Renal cortex interstitium (tissue), 11 donors: ENCODE data around the gene LIPG. TPM values are rescaled to one million over a fixed set of nuclear protein-coding genes. Genes with fewer than 3 reads are reported as not detected.

Source experiments
- DNase-seq, 11 donors: peaks; one replicate each; pipeline ENCODE4 v3.0.0-alpha.2; 2013; ENCODE audit warnings: low read depth in 9 of 11, low spot score in 4 of 11; ENCODE audit errors: extremely low read depth in 1 of 11
- polyA plus RNA-seq, 3 donors: library from polyadenylated mRNA; unstranded; fragments of 120-200 nt; gene quantifications; one replicate each; pipeline ENCODE4 v1.2.1, GENCODE V29; 2013; ENCODE audit not compliant: insufficient read length in 3 of 3

Gene LIPG
- polyA plus RNA-seq, 3 donors: 43.0 to 63.7 (median 44.1) TPM

DNA sequence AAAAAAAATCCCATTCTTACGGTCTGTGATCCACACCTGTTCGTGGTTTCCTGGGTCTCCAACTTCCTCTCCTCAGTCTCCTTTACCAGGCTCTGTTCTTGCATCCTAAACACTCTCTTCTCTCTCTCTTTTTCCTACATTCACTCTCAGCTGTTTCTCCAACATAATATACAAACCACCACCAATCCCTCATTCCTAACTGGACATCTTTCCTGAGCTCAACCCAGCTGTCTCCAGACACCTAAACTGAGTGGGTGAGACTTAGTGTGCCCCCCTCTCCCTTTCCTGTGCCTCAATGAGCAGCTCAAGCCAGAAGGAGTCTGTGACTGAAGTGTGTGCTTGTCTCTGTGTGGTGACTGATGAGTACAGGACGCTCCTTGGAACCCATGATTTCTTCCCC, 59.4 kb downstream of the LIPG start:
- no peak for DNase-seq

DNA sequence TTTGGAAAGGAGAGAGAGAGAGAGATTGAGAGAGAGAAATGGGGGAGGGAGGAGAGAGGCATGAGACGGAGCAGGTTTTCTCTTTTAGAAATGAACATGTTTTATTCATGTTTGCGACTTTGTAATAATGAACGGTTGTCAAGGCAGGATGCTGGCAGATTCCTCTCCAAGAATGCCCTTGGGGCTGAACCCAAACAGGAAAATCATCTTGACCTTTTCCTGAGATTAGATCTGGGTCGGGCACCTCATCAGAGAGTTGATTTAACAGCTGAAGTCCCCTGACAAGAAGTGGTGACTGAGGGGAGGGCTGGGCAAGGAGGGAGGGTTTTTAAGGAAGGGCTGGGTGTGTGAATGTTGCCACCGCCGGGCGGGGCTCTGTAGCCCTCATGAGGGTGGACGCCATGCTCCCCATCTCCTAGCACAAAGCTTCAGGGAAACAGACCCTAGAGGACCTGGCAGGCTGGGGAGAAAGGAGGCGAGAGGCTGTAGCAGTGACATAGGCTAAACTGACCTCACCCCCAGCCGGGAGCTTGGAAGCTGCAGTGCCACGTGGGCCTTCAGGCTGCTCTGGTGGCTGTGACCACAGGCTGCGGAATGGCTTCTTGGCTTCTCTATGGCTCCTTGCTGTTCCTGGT, 60.0 kb downstream of the LIPG start:
- DNase-seq: no peak

DNA sequence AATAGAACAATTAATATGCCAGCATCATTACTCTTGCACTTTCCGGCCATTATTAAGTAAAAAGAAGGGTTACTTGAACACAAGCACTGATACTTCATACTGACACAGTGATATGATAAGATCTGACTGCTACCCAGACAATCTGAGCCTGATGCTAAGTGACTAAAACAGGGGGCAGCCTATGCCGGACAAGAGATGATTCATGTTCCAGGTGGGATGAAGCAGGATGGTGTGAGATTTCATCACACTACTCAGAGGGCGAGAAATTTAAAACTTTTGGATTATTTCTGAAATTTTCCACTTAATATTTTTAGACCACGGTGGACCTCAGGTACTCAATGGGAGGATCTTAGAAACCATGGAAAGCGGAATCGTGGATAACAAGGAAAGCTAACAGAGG, 61.7 kb downstream of the LIPG start:
- DNase-seq: no peak

DNA sequence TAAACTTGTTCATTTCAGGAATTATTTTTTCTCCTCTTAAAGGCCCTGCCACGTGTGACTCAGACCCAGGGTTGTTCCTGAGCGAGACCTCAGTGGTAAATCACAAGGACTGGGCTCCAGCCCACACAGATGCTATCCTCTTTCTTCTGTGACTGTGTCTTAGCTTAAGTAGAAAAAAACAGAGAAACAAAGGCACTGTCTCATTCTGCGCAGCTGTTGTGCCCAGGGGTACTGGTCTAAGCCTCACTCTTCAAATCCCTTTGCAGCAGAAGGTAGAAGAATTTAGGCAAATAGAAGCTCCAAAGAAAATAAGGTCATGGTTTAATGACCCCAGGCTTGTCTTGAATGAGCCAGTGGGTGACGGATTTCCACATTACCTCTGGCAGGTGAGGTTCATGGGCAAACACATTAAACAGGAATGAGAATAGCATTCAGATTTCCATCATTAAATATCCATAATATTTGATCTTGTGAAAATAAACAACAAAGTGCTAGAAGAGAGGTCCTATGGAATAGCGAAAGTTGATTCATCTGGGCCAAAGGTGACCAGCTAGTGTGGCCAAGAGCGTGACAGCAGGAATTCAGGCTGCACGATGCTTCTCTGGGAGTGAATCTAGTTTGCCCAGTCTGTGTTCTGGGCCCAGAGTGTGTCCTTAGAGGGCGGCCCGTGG, 63.3 kb downstream of the LIPG start:
- no peak for DNase-seq

DNA sequence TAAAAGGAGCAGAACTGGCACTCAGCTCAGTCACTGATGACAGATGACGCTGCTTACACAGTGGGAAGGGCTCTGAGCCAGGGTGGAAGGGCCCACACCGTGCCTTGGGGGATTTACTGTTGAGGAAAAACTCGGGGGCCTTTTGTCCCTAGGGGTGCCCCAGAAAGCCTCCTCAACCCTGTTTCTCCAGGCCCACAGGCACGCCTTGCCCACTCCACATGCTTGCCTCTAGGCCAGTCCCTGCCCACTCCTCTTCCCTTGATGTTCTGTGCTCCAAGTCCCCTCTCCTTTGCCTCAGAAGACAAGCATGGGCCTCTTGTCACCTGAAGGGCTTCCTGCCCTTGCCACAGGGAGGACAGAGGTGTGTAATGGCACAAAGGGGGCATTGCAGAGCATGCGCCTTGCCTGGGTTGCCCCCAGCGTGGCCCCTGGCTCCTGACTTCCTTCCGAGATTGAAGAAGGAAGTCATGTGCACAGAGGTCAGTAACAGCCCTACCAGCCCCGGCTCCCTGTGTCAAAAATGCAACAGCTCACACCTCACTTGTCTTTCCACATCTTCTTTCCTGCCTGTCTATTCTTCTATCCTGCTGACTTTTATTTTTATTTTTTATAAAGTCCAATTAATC, 65.1 kb downstream of the LIPG start:
- no peak for DNase-seq

DNA sequence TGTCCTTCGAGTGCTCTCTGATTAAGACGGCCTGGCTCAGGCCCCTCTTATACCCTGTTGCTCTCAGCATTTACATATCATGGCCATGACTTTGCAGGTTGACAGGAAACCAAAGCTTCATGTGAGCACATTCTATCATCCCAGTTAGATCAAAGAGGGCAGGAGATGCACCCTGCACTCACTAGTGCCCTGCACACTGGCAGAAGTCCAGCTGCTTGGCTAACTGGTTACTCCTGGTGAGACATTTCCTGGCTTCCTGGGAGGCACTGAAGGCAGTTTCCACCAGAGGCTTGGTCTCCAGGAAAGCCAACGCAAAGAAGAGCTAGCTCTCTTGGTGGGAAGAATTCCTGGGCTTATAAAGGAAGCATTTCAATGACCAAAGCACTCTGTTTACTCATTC, 66.3 kb downstream of the LIPG start:
- no peak for DNase-seq

DNA sequence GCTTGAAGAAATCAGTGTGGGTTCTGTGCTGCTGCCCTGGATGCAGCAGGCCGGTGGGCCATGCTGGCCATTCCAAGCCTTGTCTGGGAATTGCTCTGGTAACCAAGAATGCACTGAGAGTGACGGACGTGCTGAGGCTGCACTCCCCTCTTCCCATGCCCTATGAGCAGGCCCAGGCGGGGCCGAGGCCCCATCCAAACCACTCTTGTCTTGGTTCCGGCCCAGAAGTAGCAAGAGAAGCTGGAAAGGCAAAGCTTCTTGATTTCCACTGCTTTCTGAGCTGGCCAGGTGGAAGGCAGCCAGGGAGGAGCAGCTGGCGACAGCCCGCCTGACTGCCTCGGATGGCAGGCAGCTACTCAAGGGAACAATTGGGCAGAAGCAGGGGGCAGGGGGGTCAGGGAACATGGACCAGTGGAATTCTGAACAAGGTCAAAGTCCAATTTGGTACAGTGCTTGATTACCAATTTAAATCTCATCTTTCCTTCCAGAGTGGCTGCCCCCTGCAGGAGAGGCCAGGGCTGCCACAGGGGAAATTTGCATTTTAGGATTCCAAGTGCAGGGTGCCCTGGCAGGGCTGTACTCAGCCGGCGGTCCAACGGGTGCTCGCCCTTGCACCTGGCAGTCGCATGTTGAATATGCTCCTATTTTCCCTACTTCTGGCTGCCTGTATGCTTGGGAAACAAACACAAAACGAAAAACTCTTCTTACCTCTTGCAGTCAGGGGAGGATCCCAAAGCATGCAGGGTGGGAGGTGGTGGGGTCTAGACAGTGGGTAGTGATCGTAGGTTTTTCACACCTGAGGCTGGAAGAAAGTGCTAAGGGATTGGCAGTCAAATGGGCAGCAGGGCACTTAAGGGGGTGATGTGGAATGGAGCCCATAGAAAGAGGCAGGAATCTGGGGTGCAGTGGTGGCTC, 67.3 kb downstream of the LIPG start:
- peak in 3 of 11 donors; percentile 14 to 63 (median 47) for DNase-seq

DNA sequence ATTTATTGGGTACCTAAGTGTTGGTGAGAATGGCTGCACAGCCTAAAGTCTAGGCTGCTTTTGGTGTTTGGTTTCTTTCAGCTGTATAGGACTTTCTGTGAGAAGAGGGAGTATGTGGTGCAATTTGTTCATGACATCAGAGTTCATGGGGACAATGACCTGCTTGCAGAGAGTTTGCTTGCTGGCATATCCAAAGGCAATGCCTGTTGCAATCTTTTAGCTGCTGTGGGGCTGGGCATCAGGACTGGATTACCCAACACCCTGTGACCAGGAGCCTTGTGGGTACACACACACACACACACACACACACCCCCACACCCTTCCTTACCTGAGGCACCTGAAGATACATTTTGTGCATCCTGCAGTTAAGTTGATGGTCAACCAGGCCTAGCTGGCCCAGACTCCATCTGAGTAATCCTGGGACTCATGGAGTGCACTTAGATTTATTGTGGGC, 68.4 kb downstream of the LIPG start:
- no peak for DNase-seq

DNA sequence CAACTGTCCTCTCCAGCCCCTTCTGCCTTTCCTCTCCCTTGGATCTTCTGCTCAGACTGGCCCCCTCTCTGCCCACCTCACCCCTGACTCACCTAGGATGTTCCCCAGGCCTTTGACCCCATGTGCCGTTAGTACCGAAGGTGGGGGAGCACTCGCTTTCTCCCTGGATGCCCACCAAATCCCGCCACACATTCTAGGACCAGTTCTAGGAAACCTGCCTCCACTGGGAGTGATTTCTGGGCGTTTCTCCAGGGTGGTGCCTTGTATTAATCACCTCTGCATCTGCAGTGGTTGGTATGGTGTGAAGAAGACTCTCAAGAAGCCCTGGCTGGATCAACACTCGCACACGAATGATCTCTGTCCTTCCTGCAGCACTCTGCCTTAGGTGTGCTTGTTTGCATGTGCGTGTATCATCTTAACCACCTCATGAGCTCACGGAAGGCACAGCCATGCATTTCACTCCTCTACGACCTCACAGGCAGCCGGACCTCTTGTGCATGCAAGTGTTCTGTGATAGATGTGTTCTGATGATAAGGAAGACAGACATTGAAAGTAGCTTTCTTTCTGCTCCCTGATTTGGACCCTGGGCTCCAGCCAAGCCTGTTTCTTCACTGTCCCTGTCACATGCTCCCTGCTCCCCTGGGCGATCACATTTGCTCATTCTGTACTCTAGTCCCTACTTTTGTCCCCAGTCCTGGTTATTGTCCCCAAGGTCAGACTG, 69.4 kb downstream of the LIPG start:
- no peak for DNase-seq

DNA sequence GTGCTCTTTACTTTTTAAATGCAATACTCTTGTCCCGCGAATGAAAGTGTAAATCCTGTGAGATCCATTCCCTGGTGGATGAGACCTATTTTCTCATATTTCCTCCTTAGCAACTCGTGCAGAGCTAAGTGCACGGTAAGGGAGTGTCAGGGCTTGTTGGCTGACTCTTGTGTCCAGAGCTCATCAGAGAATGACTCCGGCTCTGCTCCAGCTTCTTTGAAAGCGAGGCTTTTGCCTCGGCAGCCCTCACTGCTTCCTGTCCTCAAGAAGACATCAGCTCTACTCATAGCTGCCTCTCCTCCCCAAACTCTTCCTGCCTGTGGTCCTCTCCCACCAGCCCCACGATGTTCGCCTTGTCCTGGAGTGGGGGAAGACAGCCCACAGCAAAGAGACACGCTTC, 70.7 kb downstream of the LIPG start:
- no peak for DNase-seq

DNA sequence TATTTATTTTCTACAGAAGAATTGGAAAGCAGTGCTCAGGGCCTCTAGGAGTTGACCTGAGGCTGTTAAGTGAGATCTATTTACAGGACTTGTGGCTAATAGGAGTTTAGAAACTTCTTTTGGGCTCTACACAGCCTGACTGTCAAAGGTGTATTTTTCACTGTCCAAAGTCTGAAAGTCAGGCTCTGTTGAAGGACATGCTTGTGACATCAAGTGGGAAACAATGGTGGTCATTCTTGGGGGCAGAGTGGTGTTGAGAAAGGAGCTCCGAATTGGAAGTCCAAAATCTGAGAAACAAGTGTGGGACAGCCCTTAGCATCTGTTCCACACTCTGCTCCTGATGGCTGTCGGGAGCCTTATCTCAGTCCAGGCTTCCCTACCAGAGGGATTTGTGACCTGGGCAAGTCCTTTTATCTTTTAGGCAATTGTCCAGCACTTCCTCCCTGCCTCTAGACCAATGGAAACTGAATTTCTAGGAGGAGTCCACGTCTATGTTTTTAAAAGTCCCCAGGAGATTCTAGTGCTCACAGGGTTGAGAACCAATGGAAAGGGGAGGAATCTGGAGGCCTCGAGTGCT, 76.4 kb downstream of the LIPG start:
- no peak for DNase-seq

DNA sequence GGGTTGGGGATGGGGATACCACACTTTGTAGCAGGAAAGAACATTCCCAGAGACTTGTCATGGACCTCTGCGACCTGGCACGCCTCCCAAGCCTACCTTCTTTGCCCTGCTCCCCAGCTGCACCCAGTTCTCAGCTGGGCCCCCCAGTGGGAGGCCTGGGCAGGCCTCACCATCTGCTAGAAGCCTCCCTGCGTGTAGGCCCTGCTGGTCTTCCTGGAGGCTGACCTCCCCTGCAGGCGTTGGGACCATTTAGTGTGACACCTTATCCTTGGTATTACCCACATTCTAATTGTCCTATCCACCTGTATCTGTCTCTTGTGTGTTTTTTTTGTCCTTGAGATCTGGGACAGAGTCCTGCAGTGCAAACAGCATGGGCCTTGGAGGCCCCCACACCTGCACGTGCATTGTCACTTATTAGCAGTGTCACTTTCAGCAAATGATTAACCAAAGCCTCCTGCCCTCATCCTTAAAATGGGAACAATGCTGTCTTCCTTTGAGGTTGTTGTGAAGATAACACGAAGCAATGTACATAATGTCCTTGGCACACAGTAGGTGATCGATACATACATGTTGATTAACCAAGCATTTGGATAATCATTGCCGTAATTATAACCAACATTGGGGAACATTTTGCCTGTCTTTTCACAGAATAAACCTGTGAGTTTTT, 77.2 kb downstream of the LIPG start:
- DNase-seq: no peak

DNA sequence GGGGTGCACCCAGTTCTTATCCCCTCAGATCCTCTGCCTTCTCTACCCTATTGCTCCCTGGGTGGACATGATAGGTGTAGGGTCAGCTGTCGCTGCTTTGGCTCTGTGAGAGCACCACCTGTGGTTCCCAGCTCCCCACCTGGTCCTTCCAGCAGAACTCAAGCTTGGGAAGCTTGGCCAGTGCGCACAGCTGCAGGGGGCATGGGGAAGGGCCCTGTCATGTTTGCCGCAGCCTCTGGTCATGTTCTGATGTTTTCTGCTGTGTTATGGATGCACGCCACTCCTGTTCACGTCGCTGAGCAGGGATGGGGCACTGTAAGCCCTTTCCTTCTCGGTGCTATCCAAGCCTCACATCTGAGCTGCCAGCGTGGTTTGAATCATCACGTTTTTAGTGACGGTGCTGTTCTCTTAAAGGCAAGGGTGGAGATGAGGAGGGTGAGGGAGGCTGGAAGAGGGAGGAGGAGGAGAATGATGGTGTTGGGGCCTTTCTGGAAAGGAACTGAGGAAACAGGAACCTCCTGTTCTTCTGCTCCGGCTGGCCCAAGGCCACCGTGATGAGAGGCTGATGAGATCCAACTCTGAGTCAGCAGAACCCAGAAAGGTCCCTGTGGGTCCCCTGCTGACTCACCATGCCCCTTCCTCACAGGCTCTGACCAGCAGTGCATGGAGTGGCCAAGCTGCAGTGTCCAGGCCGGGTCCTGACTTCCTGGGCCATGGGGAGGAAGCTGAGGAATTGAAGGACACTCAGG, 78.0 kb downstream of the LIPG start:
- no peak for DNase-seq

DNA sequence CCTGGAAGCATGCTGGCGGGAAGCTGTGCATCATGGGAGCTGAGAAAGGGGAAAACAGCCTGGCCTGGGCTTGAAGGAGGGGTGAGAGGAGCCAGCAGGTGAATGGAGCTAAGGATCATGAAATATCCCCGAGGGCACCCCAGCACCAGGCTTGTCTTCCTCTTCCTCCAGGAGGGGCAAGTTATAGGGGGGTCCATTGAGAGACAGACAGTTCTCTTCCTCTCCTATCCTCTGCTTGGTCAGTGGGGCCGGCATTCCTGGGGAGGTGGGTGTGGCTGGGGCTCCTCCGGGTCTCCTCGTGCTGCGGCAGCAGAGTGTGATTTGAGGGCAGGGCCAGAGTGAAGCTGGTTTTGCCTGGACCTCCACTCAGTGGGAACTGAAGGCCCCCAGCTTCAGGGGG, 78.9 kb downstream of the LIPG start:
- no peak for DNase-seq

DNA sequence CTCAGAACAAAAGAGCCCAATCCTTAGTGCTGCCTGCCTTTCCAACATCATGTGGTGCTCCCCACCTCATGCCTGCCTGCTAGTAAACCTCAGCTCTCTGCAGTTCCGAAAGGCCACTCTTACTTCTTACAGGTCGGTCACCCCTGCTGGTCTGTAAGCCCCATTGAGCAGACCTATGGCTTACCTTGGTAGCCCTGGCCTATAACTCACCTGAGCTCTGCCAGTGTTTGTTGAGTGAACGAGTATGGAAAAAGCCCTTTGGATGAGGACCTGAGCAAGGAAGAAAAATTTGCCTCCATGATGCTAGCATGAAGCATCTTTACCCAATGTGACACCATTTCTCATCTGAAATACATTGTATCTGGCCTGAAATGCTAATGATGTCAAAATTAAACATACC, 83.3 kb downstream of the LIPG start:
- no peak for DNase-seq

DNA sequence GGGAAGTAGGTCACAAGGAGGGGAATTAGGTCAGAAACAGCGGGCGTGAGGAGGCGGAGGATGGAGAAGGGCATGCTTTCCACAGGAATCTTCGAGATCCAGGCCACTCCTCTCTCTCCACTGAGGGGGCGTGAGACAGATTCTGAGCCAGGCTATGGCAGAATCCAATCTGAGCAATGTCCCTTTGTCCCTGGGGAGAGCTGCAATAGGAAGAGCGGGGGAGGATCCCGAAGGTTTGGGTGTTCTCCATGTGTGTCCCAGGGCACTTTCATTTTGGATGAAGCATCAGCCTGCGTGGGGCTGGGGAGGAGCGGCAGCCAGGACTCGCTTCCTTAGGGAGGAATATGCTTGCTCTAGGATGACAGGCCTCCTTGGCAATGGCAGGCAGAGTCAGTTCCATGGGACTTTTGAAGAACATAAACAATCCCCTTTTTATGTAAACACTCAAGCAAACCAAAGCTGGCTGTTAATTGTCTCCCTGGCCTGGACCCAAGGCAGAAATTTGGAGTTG, 84.0 kb downstream of the LIPG start:
- DNase-seq: no peak

DNA sequence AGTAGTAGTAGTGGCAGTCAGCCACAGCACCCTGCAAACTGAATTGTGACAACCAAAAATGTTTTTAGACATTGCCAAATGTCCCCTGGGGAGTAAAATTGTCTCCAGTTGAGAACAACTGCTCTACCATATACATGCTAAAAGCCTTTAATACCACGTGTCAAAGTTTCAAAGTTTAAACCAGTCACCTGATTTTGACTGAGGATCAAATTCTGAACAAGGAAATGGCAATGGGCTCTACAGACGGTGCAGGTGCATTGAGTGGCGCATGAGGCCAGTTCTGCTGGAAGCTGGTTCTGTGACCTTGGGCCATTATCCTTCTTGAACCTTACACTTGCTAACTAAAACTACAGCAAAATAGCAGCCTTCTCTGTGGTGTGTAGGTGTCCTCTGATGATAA, 85.0 kb downstream of the LIPG start:
- no peak for DNase-seq
